NT2/D1 (cell line): ENCODE measurements around the gene PIM2.

Experiments used
- SUZ12 ChIP-seq: IDR thresholded peaks from 2 replicates; pipeline ENCODE4 v1.6.1; 2011; ENCODE audit not compliant: insufficient read length, insufficient read depth; ENCODE audit errors: extremely low read depth
- ZNF274 ChIP-seq: IDR thresholded peaks from 2 replicates; pipeline ENCODE4 v1.6.1; 2011; ENCODE audit warnings: mild to moderate bottlenecking, low read depth, low read length

GRCh38 chrX:48968377-48968776, 49.6 kb upstream of the PIM2 start:
- no peak for TF ChIP-seq SUZ12
- no peak for TF ChIP-seq ZNF274
